GM18502 (cell line): ENCODE data around the gene CWC25.
"Not testable (repeated sequence)": the region's sequence is repeated elsewhere in the genome, so short reads cannot be mapped to it uniquely, and the experiment has no call there.

Source experiments
- ATAC-seq: cut with Tn5 transposase; IDR thresholded peaks from one replicate; pipeline ENCODE4 v1.9.1; 2021; ENCODE audit warnings: mild to moderate bottlenecking; ENCODE audit not compliant: unreplicated experiment, poor library complexity

The CWC25 gene

GRCh38 chr17:38824899-38825761, at the start of gene CWC25:
Gene CWC25, minus strand, starts transcription at chr17:38825321. Its CDS starts 138 bp downstream, at chr17:38825183.
- ATAC-seq = peak; percentile 85

- no peak for ATAC-seq
These were observed 48.7 kb upstream of the CWC25 start for GRCh38 chr17:38873640-38874380.

GRCh38 chr17:38872671-38873385, 47.7 kb upstream of the CWC25 start:
- ATAC-seq = no peak

GRCh38 chr17:38872027-38872511, 46.9 kb upstream of the CWC25 start:
- no peak for ATAC-seq

- no peak for ATAC-seq
These were observed 46.3 kb upstream of the CWC25 start for GRCh38 chr17:38871247-38872015.

- peak; percentile 16 for ATAC-seq
These were observed 45.4 kb upstream of the CWC25 start for GRCh38 chr17:38870259-38871165.

GRCh38 chr17:38869526-38870258, 44.6 kb upstream of the CWC25 start, which contains the start of gene LASP1:
Gene LASP1, plus strand, starts transcription at chr17:38870058. Its CDS starts 132 bp downstream, at chr17:38870190.
- peak; percentile 44 for ATAC-seq

- ATAC-seq = peak; percentile 38
These were observed 43.9 kb upstream of the CWC25 start for GRCh38 chr17:38868817-38869525.

- ATAC-seq = no peak
These were observed 43.1 kb upstream of the CWC25 start for GRCh38 chr17:38867968-38868816.

GRCh38 chr17:38867179-38867967, 42.3 kb upstream of the CWC25 start:
- no peak for ATAC-seq

- ATAC-seq = no peak
These were observed 39.7 kb upstream of the CWC25 start for GRCh38 chr17:38864636-38865398.

- ATAC-seq = no peak
These were observed 36.3 kb upstream of the CWC25 start for GRCh38 chr17:38861399-38861843.

- ATAC-seq = no peak
These were observed 32.1 kb upstream of the CWC25 start for GRCh38 chr17:38857271-38857670.

GRCh38 chr17:38855101-38855714, 30.1 kb upstream of the CWC25 start:
- not testable (repeated sequence) for ATAC-seq
